Measurements from ENCODE around the gene CHCHD4. TPM values are rescaled to one million over a fixed set of nuclear protein-coding genes. Genes with fewer than 3 reads are reported as not detected.

Gene CHCHD4
- total RNA-seq, 1 donor from 2014 or later, result 9.4 TPM

DNA sequence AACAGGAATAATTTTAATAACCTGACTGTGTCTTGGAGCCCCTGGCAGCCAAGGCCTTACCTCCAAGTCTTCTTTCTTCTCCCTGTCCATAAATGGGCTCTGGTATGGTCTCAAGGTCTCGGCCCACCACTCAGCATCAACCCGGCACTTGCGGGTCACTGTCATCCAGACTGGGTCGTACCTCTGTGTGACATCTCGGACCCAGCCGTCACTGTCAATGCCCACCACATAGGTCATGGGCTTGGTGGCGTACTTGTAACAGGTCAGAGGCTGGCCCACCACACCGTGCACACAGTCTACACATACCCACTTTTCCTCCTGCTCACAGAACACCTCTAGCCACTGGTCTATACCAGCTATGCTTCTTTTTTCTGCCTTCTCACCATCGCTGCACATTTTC lies 33.3 kb upstream of the CHCHD4 start:
- Mint-ChIP-seq H3K27ac (ENCODE audit: unreplicated experiment) (no peak overlapping the region), H3K36me3 (ENCODE audit: unreplicated experiment) (peaks cover 16% of the 10 kb centered on the region), H3K4me1 (ENCODE audit: low read depth, unreplicated experiment) (no peaks in the 10 kb centered on the region), H3K4me3 (ENCODE audit: unreplicated experiment) (no peak overlapping the region), H3K27me3 (ENCODE audit: unreplicated experiment) (no peaks in the 10 kb centered on the region), H3K9me3 (ENCODE audit: unreplicated experiment) (peaks cover 5% of the 10 kb centered on the region)
- DNase-seq, result no peak
- no peak for TF ChIP-seq CTCF (IDR thresholded peaks at IDR 0.05; ENCODE audit: partially characterized antibody, unreplicated experiment)

DNA sequence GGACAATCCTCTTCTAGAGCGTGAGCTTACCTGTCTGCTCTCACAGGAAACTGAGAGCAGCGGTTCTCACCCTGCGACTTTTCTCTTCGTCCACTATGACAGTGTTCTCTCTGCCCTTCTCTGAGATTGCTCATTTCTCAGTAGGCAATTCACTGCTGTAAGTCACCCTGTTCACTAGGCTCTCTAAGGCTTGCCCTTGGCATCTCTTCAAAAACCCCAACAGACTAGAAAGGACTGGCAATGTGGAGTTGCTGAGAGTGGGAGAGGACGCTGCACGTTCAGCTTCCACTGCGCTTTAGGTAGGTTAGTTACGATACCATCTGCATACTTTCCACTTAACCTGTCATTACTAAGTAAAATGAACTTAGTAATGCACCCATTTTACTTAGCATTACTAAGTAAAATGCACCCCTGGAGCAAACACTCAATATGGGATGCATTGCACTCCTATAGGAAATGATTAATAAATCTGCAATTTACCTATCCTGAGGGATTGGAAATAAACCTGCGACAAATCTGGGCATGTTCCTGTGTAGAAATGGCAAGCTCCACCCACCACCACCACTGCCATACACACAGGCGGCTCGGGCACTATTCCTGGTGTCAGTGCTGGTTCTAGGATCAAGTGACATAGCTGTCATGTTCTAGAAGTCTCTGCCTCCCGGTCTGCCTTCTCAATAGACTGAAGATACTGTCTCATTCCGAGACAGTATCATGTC lies 32.3 kb upstream of the CHCHD4 start:
- Mint-ChIP-seq H3K9me3 (ENCODE audit: unreplicated experiment) (peaks cover 5% of the 10 kb centered on the region), H3K4me3 (ENCODE audit: unreplicated experiment) (no peak overlapping the region), H3K27ac (ENCODE audit: unreplicated experiment) (no peak overlapping the region), H3K4me1 (ENCODE audit: low read depth, unreplicated experiment) (no peaks in the 10 kb centered on the region), H3K36me3 (ENCODE audit: unreplicated experiment) (peaks cover 10% of the 10 kb centered on the region), H3K27me3 (ENCODE audit: unreplicated experiment) (no peaks in the 10 kb centered on the region)
- DNase-seq, result no peak
- no peak for TF ChIP-seq CTCF (IDR thresholded peaks at IDR 0.05; ENCODE audit: partially characterized antibody, unreplicated experiment)

GRCh38 chr3:14156201-14156600 lies 31.5 kb upstream of the CHCHD4 start:
- Mint-ChIP-seq H3K27ac (ENCODE audit: unreplicated experiment) (no peak overlapping the region), H3K36me3 (ENCODE audit: unreplicated experiment) (peaks cover 3% of the 10 kb centered on the region), H3K27me3 (ENCODE audit: unreplicated experiment) (no peaks in the 10 kb centered on the region), H3K4me1 (ENCODE audit: low read depth, unreplicated experiment) (no peaks in the 10 kb centered on the region), H3K4me3 (ENCODE audit: unreplicated experiment) (no peak overlapping the region), H3K9me3 (ENCODE audit: unreplicated experiment) (no peaks in the 10 kb centered on the region)
- TF ChIP-seq CTCF (IDR thresholded peaks at IDR 0.05; ENCODE audit: partially characterized antibody, unreplicated experiment), result no peak
- DNase-seq, result no peak

- H3K4me3 Mint-ChIP-seq (ENCODE audit: unreplicated experiment), result no peak overlapping the region
- H3K27ac Mint-ChIP-seq (ENCODE audit: unreplicated experiment), result no peak overlapping the region
- H3K9me3 Mint-ChIP-seq (ENCODE audit: unreplicated experiment), result peaks cover 2% of the 10 kb centered on the region
- H3K4me1 Mint-ChIP-seq (ENCODE audit: low read depth, unreplicated experiment), result no peaks in the 10 kb centered on the region
- H3K27me3 Mint-ChIP-seq (ENCODE audit: unreplicated experiment), result peaks cover 2% of the 10 kb centered on the region
- TF ChIP-seq CTCF (IDR thresholded peaks at IDR 0.05; ENCODE audit: partially characterized antibody, unreplicated experiment), result no peak
- H3K36me3 Mint-ChIP-seq (ENCODE audit: unreplicated experiment), result no peaks in the 10 kb centered on the region
- DNase-seq, result no peak
These were observed 30.3 kb upstream of the CHCHD4 start for GRCh38 chr3:14154895-14155440.

DNA sequence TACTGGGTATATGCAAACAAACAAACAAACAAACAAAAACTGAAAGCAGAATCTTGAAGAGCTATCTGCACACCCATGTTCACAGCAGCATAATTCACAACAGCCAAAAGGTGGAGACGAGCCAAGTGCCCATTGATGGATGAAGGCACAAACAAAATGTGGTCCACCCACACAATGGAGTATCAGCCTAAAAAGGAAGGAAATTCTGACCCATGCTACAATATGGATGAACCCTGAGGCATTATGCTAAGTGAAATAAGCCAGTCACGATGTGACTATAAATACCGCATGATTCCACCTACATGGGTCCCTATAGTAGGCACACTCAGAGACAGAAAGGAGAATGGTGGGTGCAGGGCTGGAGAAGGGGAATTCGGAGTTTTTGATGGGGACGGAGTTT lies 29.6 kb upstream of the CHCHD4 start:
- peaks cover 2% of the 10 kb centered on the region for H3K27me3 Mint-ChIP-seq (ENCODE audit: unreplicated experiment)
- no peak for TF ChIP-seq CTCF (IDR thresholded peaks at IDR 0.05; ENCODE audit: partially characterized antibody, unreplicated experiment)
- H3K4me3 Mint-ChIP-seq (ENCODE audit: unreplicated experiment), result no peak overlapping the region
- H3K9me3 Mint-ChIP-seq (ENCODE audit: unreplicated experiment), result peaks cover 2% of the 10 kb centered on the region
- H3K4me1 Mint-ChIP-seq (ENCODE audit: low read depth, unreplicated experiment), result no peaks in the 10 kb centered on the region
- no peaks in the 10 kb centered on the region for H3K36me3 Mint-ChIP-seq (ENCODE audit: unreplicated experiment)
- DNase-seq, result no peak
- H3K27ac Mint-ChIP-seq (ENCODE audit: unreplicated experiment), result no peak overlapping the region

Data from glutamatergic neuron (in vitro differentiated cells).